ENCODE results near the gene PPP1R36.

DNA sequence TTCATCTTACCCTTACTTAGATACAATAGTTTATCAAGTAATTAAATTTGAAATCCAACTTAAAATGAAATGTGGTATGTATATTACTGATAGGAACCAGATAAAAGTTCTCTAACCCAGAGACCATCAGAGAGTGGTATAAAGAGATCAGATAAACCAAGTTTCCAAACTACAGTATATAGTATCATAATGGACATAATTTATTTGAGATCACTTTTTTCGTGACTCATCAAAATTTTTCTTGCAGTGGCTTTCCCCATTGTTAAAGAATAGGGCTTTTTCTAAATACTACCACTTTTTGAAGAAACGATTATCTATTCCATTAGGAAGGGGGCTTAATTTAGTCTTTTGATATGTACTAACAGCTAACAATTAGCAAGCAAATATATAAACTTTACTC lies 24.4 kb upstream of the PPP1R36 start:
- TF ChIP-seq, protein P1, sequence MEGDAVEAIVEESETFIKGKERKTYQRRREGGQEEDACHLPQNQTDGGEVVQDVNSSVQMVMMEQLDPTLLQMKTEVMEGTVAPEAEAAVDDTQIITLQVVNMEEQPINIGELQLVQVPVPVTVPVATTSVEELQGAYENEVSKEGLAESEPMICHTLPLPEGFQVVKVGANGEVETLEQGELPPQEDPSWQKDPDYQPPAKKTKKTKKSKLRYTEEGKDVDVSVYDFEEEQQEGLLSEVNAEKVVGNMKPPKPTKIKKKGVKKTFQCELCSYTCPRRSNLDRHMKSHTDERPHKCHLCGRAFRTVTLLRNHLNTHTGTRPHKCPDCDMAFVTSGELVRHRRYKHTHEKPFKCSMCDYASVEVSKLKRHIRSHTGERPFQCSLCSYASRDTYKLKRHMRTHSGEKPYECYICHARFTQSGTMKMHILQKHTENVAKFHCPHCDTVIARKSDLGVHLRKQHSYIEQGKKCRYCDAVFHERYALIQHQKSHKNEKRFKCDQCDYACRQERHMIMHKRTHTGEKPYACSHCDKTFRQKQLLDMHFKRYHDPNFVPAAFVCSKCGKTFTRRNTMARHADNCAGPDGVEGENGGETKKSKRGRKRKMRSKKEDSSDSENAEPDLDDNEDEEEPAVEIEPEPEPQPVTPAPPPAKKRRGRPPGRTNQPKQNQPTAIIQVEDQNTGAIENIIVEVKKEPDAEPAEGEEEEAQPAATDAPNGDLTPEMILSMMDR (IDR thresholded peaks at IDR 0.05): no peak
- no peak for TF ChIP-seq POLR2A (IDR thresholded peaks at IDR 0.05)

All from adrenal gland (tissue), 5 donors.